IMR-90 (cell line): ENCODE measurements around the gene TSPAN14. TPM values are rescaled to one million over a fixed set of nuclear protein-coding genes. Genes with fewer than 3 reads are reported as not detected.
A peak's percentile ranks its signal among the peaks of the same experiment; 100 is the strongest.

Experiments used
- ATAC-seq: fragments of 200-7000 bp; cut with Tn5 transposase; 2 replicates; pipeline ENCODE4 v1.9.1; 2020; ENCODE audit warnings: low read depth, mild to moderate bottlenecking, moderate library complexity
- BruUV-seq: library from RNA; stranded (reverse); fragments of 400-500 nt; replicated peaks from 2 replicates; lab custom pipeline; 2021; lab: Mats Ljungman, UMichigan
- CTCF ChIA-PET: fragments of 300-600 bp; formaldehyde crosslinking; extraction: SDS; loops from one replicate; lab custom pipeline; 2021; ENCODE audit warnings: antibody characterized with exemption; lab: Yijun Ruan, JAX
- POLR2A ChIA-PET: fragments of 300-600 bp; sonication (Branson Sonifier 250); formaldehyde crosslinking; loops from one replicate; lab custom pipeline; 2022; ENCODE audit warnings: antibody characterized with exemption; ENCODE audit not compliant: unreplicated experiment; lab: Charles Lee
- DNase-seq: peaks from one replicate; pipeline ENCODE4 v3.0.0; 2013
- H2AFZ ChIP-seq: replicated peaks from 2 replicates; pipeline ENCODE3; 2013; ENCODE audit warnings: low read length, mild to moderate bottlenecking; ENCODE audit not compliant: poor library complexity
- H2AK5ac ChIP-seq: 2 replicates; pipeline ENCODE4 v1.6.1; 2013; ENCODE audit warnings: low read depth, low read length, inconsistent platforms
- H2AK9ac ChIP-seq: replicated peaks from 2 replicates; pipeline ENCODE3; 2013; ENCODE audit warnings: mild to moderate bottlenecking, low read depth, low read length, moderate library complexity; ENCODE audit not compliant: poor library complexity
- H2BK120ac ChIP-seq: 2 replicates; pipeline ENCODE4 v1.6.1; 2013; ENCODE audit warnings: low read depth, low read length, inconsistent platforms
- H2BK15ac ChIP-seq: 3 replicates; pipeline ENCODE4 v1.6.1; 2013; ENCODE audit warnings: low read depth, low read length, inconsistent platforms
- H2BK20ac ChIP-seq: 2 replicates; pipeline ENCODE4 v1.6.1; 2013; ENCODE audit warnings: low read depth, mild to moderate bottlenecking, inconsistent platforms, low read length, moderate library complexity
- H2BK5ac ChIP-seq: 2 replicates; pipeline ENCODE4 v1.6.1; 2013; ENCODE audit warnings: mild to moderate bottlenecking, low read depth, low read length, inconsistent platforms; ENCODE audit not compliant: poor library complexity, severe bottlenecking
- H3K14ac ChIP-seq: replicated peaks from 2 replicates; pipeline ENCODE4 v1.6.1; 2013; ENCODE audit warnings: low read depth, low read length, inconsistent platforms
- H3K18ac ChIP-seq: 2 replicates; pipeline ENCODE4 v1.6.1; 2013; ENCODE audit warnings: low read depth, low read length, control low read depth
- H3K23ac ChIP-seq: 2 replicates; pipeline ENCODE4 v1.6.1; 2013; ENCODE audit warnings: low read depth, low read length, inconsistent platforms
- H3K27ac ChIP-seq: 2 replicates; pipeline ENCODE4 v1.5.1; 2013; ENCODE audit warnings: mild to moderate bottlenecking, control low read depth, low read length; ENCODE audit not compliant: insufficient read depth
- H3K27me3 ChIP-seq: 2 replicates; pipeline ENCODE4 v1.6.1; 2013; ENCODE audit warnings: low read length; ENCODE audit not compliant: control insufficient read depth, insufficient read depth
- H3K36me3 ChIP-seq: 2 replicates; pipeline ENCODE4 v1.6.1; 2013; ENCODE audit warnings: low read length, mixed read lengths; ENCODE audit not compliant: control insufficient read depth, insufficient read depth
- H3K4ac ChIP-seq: 2 replicates; pipeline ENCODE4 v1.6.1; 2013; ENCODE audit warnings: low read depth, low read length, inconsistent platforms
- H3K4me1 ChIP-seq: 2 replicates; pipeline ENCODE4 v1.6.1; 2013; ENCODE audit warnings: low read length, mixed read lengths; ENCODE audit not compliant: control insufficient read depth, insufficient read depth
- H3K4me2 ChIP-seq: 2 replicates; pipeline ENCODE4 v1.6.1; 2013; ENCODE audit warnings: low read depth, mild to moderate bottlenecking, control low read depth, low read length, moderate library complexity
- H3K4me3 ChIP-seq: 2 replicates; pipeline ENCODE4 v1.5.1; 2013; ENCODE audit warnings: low read depth, mild to moderate bottlenecking, control low read depth, low read length, moderate library complexity; ENCODE audit not compliant: insufficient read depth
- H3K56ac ChIP-seq: 2 replicates; pipeline ENCODE4 v1.6.1; 2013; ENCODE audit warnings: low read length, inconsistent platforms; ENCODE audit not compliant: insufficient read depth; ENCODE audit errors: extremely low read depth
- H3K79me1 ChIP-seq, 2 experiments: 2 replicates each; pipeline ENCODE4 v1.6.1; 2013; ENCODE audit warnings: low read length in 2 of 2, inconsistent platforms in 1 of 2, low read depth in 1 of 2
- H3K9ac ChIP-seq: 2 replicates; pipeline ENCODE4 v1.6.1; 2013; ENCODE audit warnings: low read depth, low read length, control low read depth
- H3K9me1 ChIP-seq: 2 replicates; pipeline ENCODE4 v1.6.1; 2013; ENCODE audit warnings: low read length, inconsistent platforms; ENCODE audit not compliant: insufficient read depth
- H3K9me3 ChIP-seq: 2 replicates; pipeline ENCODE4 v1.6.1; 2013; ENCODE audit warnings: low read length; ENCODE audit not compliant: control insufficient read depth, insufficient read depth
- H4K20me1 ChIP-seq: 2 replicates; pipeline ENCODE4 v1.6.1; 2013; ENCODE audit warnings: low read length, inconsistent platforms; ENCODE audit not compliant: insufficient read depth
- H4K5ac ChIP-seq: 2 replicates; pipeline ENCODE4 v1.6.1; 2013; ENCODE audit warnings: mild to moderate bottlenecking, low read depth, low read length, control low read depth
- H4K8ac ChIP-seq, 2 experiments: 2 replicates each; pipeline ENCODE4 v1.6.1; 2013; ENCODE audit warnings: low read depth in 2 of 2, low read length in 2 of 2, control low read depth in 1 of 2, inconsistent platforms in 1 of 2
- H4K91ac ChIP-seq: 2 replicates; pipeline ENCODE4 v1.6.1; 2013; ENCODE audit warnings: low read depth, low read length, inconsistent platforms; ENCODE audit not compliant: insufficient read depth
- BHLHE40 ChIP-seq: fragments of 150-350 bp; IDR thresholded peaks from 2 replicates; pipeline ENCODE4 v1.6.1; 2016; ENCODE audit warnings: mild to moderate bottlenecking, low read depth, low read length
- CHD1 ChIP-seq: IDR thresholded peaks from 2 replicates; pipeline ENCODE4 v1.6.1; 2012; ENCODE audit warnings: low read depth, low read length, improper control_type of control experiment
- NFE2L2 ChIP-seq: fragments of 150-350 bp; IDR thresholded peaks from 2 replicates; pipeline ENCODE4 v1.6.1; 2016; ENCODE audit warnings: low read depth, mild to moderate bottlenecking, low read length
- WGBS, 2 experiments: methylation state at CpG; one replicate each; pipeline versions ENCODE4 v1.1.5 to v1.1.7; 2013; ENCODE audit warnings: missing lambda C conversion rate in 2 of 2; ENCODE audit not compliant: insufficient read length in 1 of 2; ENCODE audit errors: extremely low coverage in 2 of 2; 5-methylcytosine and 5-hydroxymethylcytosine counted together
- dilution Hi-C: fragments of 300-500 bp; cut with HindIII; formaldehyde crosslinking; loops from one replicate; pipeline ENCODE4 v1.14.3; 2018; ENCODE audit warnings: low sequenced_read_pairs; ENCODE audit not compliant: unreplicated experiment
- in situ Hi-C: fragments of 300-500 bp; cut with MboI; formaldehyde crosslinking; loops from 3 replicates; pipeline ENCODE4 v1.14.3; 2019; ENCODE audit warnings: low sequenced_read_pairs, inconsistent platforms, mixed read lengths
- intact Hi-C: fragments of 100-400 bp; cut with micrococcal nuclease; formaldehyde crosslinking; loops from 2 replicates; pipeline ENCODE4 v1.10.0; 2022
- polyA plus RNA-seq, 3 experiments: library from polyadenylated mRNA; depleted of rRNA; stranded (reverse); fragments of >200 nt; gene quantifications; 2 replicates each; pipeline ENCODE4 v1.2.3, GENCODE V29; 2012; ENCODE audit warnings: low replicate concordance in 1 of 3
- total RNA-seq: library from RNA; depleted of rRNA; stranded (reverse); fragments of >200 nt; gene quantifications from 2 replicates; pipeline ENCODE4 v1.2.3, GENCODE V29; 2012
- TF ChIP-seq, protein P1 (sequence below): fragments of 150-350 bp; IDR thresholded peaks from 2 replicates; pipeline ENCODE4 v1.6.1; 2017; ENCODE audit warnings: mild to moderate bottlenecking, antibody characterized with exemption, low read length, low read depth

The TSPAN14 gene
- total and polyA plus RNA-seq, 2 of the 4 experiments (the other 2 are of a cell fraction), result 18.5 to 43.0 TPM

GRCh38 chr10:80493522-80494051 is 39.5 kb downstream of the TSPAN14 start:
- no CpG with 5 or more reads among the region's 4 CpGs for whole genome bisulfite sequencing, 2 experiments
- Histone ChIP-seq H3K4me1 (peaks cover 14% of the 10 kb centered on the region), H3K14ac (0 out of 2 replicates have a peak overlapping the region, but pooled peaks have one; percentile 16), H2AK5ac (no peak overlapping the region), H3K36me3 (peaks cover 23% of the 10 kb centered on the region), H4K8ac (no peak overlapping the region), H3K9me1 (peaks cover 27% of the 10 kb centered on the region), H2BK5ac (no peak overlapping the region), H3K9me3 (no peaks in the 10 kb centered on the region), H3K4me2 (no peak overlapping the region), H2BK15ac (no peak overlapping the region), H3K4me3 (no peak overlapping the region), H4K5ac (no peak overlapping the region), H3K27me3 (no peaks in the 10 kb centered on the region), H2AK9ac (no peak overlapping the region), H3K23ac (no peak overlapping the region), H2BK120ac (no peak overlapping the region), H3K56ac (no peak overlapping the region), H3K4ac (no peak overlapping the region), H3K27ac (no peak overlapping the region), H3K9ac (no peak overlapping the region), H2BK20ac (no peak overlapping the region), H4K91ac (no peak overlapping the region), H4K20me1 (peaks cover 18% of the 10 kb centered on the region; the same call in 1 of the 2 replicates), H3K79me1 (peaks cover 32 to 75% of the 10 kb centered on the region in 2 experiments), H2AFZ (no peak overlapping the region), H3K18ac (no peak overlapping the region)
- ChIA-PET CTCF (no interaction called here), POLR2A (no interaction called here)
- DNase-seq, result no peak
- no peak for TF ChIP-seq BHLHE40
- no peak for TF ChIP-seq NFE2L2
- no peak for TF ChIP-seq CHD1
- TF ChIP-seq, protein P1, sequence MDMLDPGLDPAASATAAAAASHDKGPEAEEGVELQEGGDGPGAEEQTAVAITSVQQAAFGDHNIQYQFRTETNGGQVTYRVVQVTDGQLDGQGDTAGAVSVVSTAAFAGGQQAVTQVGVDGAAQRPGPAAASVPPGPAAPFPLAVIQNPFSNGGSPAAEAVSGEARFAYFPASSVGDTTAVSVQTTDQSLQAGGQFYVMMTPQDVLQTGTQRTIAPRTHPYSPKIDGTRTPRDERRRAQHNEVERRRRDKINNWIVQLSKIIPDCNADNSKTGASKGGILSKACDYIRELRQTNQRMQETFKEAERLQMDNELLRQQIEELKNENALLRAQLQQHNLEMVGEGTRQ, result no peak
- no TSS peak for BruUV-seq
- dilution Hi-C loops, result no loop called here
- intact Hi-C loops, result no loop called here
- in situ Hi-C loops, result no loop called here
- peak; percentile 7; the same call in 1 of the 2 replicates for ATAC-seq
